Daoy (cell line): ENCODE measurements around the gene ARAP2. TPM values are rescaled to one million over a fixed set of nuclear protein-coding genes. Genes with fewer than 3 reads are reported as not detected.

Experiments used
- DNase-seq: peaks from one replicate; pipeline ENCODE4 v3.0.0-alpha.2; 2015; ENCODE audit warnings: low read depth
- total RNA-seq: library from RNA; depleted of rRNA; stranded (reverse); fragments of >200 nt; shearing (Covaris generic); gene quantifications from 2 replicates; pipeline ENCODE4 v1.2.3, GENCODE V29; 2014; rRNA removed

ARAP2 gene
- total RNA-seq, 1 experiment from 2014 or later, result 0.97 TPM

DNA sequence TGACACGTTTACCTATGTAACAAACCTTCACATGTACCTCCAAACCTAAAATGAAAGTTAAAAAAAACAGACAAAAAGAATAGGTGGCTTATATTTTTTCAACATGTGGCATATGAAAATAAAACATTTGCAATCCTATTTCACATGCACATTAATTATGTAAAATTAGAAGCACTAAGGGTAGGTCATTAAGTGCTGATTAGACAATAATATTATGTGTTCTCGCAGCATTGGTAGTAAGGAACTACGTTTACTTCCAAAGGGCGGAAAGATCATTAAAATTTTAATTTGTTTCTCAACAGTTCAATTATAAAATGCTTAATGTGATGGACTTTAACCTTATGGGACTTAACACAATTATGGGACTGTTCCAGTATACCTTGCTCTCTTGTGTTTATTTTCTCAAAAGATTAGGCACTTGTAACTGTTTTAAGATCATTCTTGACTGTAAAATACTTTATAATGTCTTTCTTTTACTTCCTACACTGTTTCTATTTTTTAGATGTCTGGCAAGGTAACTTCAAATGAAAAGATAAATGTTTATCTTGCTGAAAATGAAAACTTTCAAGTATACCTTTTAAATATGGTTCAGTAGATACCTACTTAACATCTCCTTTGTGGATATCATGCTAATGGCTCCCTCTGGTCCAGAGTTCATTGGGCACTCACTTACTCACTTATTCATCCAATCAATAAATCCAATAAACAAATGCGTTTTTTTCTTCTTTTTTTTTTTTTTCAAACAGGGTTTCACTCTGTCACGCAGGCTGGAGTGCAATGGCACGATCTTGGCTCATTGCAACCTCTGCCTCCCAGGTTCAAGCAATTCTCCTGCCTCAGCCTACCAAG lies 202.0 kb downstream of the ARAP2 start:
- DNase-seq, result no peak

DNA sequence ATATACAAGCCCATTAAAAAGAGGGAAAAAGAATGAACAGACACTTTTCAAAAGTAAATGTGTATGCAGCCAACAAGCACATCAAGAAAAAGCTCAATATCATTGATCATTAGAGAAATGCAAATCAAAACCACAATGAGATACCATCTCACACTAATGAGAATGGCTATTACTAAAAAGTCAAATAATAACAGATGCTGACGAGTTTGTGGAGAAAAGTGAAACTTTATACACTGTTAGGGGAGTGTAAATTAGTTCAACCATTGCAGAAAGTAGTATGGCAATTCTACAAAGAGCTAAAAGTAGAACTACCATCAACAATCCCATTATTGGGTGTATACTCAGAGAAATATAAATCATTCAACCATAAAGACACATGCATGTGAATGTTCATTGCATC lies 203.0 kb downstream of the ARAP2 start:
- DNase-seq, result no peak

DNA sequence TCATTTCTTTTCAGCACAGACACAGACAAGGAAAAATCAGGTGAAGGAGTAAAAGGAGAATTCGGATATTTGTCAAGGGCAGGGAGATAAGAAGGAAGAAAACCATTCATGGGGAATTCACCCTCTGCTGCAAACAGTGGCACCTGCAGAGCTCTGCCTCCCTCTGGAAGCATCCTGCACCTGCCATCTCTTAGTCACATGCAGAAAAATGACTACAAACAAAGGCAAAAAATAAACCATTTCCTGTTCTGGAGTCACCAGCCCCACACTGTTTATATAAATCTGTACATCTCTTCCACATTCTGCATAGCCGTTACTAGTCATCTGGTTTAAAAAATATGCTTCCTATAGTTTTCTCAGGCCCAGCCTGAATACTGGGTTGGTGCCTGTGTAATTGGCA lies 205.3 kb downstream of the ARAP2 start:
- no peak for DNase-seq

DNA sequence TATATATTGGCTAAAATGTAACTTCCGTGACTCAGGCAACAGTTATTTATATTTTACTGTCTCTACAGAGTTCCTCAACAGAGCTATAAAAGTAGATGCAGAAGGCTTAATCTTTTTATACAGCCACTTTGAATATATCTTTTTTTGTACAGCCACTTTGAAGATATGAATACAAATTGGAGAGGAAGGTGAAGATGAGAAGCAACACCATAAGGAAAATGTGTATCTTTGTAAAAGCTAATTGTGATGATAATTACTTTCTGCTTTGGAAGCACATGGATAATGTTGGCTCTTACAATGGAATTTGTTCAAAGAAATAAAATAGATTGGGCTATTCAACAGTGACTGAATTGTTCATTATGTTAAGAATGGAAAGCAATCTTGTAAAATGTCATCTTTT lies 205.8 kb downstream of the ARAP2 start:
- no peak for DNase-seq

DNA sequence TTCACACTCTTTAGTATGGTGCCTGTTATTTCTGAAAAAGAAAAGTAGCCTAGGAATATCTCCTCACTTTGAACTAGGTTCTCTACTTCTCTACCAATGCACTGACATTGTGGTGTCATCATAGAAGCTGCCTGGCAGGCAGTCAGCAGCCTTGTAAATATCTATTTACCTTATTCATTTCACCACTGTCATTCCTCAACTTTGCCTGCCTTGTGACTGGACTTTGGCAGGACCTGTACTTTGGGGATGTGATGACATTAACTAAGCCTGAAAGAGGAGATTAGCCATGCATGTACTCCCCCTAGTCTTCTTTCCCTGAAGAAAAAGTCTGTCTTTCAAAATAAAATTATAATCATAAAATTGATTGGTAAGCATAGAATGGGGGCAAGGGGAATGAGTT lies 207.2 kb downstream of the ARAP2 start:
- DNase-seq, result no peak

DNA sequence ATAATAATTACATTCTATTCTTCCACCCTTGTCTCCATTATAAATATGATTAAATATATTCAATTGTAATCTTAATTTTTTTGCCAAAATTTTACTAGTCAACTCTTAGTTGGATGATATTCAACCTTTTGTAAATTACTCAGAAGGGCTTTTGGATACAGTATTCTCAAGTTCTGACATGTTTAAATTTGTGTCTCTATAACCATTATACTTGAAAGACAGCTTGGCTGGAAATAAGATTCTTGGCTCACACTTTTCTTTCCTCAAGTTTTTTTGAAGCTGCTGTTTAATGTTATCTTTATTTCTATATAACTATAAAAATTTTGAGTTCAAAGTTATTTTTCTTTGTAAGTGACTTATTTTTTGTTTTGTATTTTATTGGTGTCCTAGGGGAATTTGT lies 214.4 kb downstream of the ARAP2 start:
- DNase-seq, result no peak

DNA sequence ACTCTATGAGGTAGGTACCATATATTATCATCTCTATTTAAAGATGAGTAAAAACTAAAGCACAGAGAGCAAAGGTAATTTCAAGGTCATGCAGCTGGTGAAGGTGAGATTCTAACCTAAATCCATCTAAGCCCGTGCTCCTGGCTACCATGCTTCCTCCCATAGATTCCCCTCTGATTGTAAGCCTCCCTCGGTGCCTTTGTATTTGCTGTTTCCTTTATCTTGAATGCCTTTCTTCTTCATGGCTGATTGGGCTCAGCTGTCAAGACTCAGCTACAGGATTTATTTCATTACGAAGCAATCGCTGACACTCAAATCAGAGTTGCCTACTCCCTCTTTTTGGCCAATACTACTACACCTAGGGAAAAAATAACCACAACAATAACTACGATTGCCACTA lies 217.1 kb downstream of the ARAP2 start:
- DNase-seq, result no peak

DNA sequence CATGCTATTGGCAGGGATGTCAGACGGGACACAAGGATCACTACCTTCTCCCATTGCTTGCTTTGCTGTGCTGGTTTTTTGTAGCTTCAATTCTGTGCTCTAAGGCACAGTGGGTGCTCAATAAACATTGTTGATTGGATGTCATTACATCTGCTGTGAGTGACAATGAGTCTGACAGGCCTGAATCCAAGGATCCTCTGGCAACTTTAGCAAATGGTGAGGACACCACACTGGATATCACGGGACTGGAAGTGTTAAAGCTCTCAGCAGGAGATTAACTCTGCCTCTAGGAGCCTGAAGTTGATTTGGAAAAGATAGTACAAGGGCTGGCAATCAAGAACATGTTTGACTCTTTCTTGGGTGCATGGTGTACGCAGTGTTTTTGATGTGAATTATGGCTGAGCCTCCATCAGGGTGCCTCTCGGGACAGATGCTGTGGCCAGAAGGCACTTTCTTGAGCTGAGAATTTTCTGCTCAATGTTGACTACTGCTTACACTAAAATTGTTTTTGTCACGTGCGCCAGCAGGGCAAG lies 217.9 kb downstream of the ARAP2 start:
- DNase-seq, result no peak

DNA sequence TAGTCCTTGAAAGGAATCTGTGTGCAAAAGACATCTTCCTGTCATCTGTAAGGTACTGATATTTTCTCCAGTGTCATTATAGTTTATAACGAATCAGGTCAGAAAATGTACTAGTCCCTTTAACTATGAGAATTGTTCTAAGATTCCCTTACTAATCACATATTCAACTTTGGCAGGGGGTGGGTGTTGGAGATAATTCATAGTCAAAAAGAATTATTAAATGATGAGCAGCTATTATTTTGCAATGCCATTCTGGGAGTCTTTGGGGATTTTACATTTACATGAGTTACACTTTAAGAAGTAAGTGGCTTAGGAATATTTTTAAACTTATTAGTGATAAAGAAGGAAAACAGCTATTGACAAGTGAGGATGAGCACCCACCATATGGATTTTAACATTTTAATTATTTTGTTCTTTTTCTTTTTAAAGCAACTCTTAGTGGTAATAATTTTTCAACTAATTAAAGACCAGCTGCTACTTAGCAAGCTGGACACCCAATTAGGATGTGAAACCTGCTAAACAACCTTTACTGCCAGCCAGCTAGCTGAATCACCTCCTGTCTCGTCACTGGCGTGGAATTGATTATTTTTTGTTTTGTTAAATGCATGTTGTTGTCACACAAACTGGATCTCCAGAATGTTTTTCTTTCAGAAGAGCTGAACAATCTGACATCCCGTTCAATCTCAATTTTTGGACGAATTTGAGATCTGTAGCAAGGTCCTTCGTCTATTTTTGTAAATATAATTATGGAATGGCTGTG lies 219.2 kb downstream of the ARAP2 start:
- DNase-seq, result no peak

DNA sequence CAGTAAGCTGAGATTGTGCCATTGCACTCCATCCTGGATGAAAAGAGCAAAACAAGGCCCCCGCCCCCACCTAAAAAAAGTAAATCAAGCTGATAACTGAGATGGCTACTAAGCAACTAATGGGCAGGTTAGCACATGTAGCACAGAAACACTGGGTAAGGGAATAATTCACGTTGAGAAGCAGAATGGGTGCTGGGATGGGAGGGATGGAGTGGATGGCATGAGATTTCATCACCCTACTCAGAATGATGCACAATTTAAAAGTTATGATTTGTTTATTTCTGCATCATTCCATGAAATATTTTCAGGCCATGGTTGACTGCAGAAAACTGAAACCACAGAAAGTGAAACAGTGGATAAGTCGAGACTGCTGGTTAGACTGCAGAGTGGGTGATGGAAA lies 224.0 kb downstream of the ARAP2 start:
- no peak for DNase-seq

Other genes starting within 250 kb of the ARAP2 start
- gene DTHD1, start 37.1 kb upstream of the ARAP2 start, total RNA-seq, result not detected in 2 replicates